A549 (cell line): ENCODE measurements around the gene PSMC5.

ENCODE experiments used
- BHLHE40 ChIP-seq: IDR thresholded peaks from 2 replicates; pipeline ENCODE4 v1.6.1; 2012; ENCODE audit warnings: low read depth, low read length, inconsistent platforms
- CHD2 ChIP-seq: fragments of 150-350 bp; IDR thresholded peaks from 2 replicates; pipeline ENCODE4 v1.6.1; 2014; ENCODE audit warnings: low read length; ENCODE audit not compliant: partially characterized antibody
- CHD4 ChIP-seq: fragments of 200-600 bp; sonication (generic); IDR thresholded peaks from 2 replicates; pipeline ENCODE4 v1.6.1; 2016; ENCODE audit warnings: antibody characterized with exemption, mild to moderate bottlenecking, borderline replicate concordance
- CTCF ChIP-seq: fragments of >200 bp; sonication (Bioruptor Twin); formaldehyde crosslinking; IDR thresholded peaks from 3 replicates; pipeline ENCODE4 v1.5.1; 2016
- ELK1 ChIP-seq: fragments of 150-350 bp; IDR thresholded peaks from 2 replicates; pipeline ENCODE4 v1.6.1; 2014; ENCODE audit warnings: low read depth, mild to moderate bottlenecking, low read length
- FOSL2 ChIP-seq, 2 experiments: fragments of 450-650 bp in 1 of 2; fragments of >200 bp in 1 of 2; sonication (Bioruptor Twin) in 1 of 2; formaldehyde crosslinking; IDR thresholded peaks; 2 replicates each; pipeline versions ENCODE4 v1.5.0 to v1.6.1; 2016 to 2020; ENCODE audit warnings: mild to moderate bottlenecking in 1 of 2, moderate library complexity in 1 of 2
- HMGXB4 ChIP-seq: fragments of 250-450 bp; sonication (Bioruptor Pico); IDR thresholded peaks from 2 replicates; pipeline ENCODE4 v1.5.0; 2021; ENCODE audit warnings: mild to moderate bottlenecking, moderate library complexity, borderline replicate concordance
- KDM1A ChIP-seq: fragments of 200-600 bp; sonication (generic); IDR thresholded peaks from 2 replicates; pipeline ENCODE4 v1.6.1; 2016; ENCODE audit warnings: low read depth, mild to moderate bottlenecking
- PBX3 ChIP-seq: IDR thresholded peaks from 2 replicates; pipeline ENCODE4 v1.6.1; 2012
- POLR2A ChIP-seq: IDR thresholded peaks from 2 replicates; pipeline ENCODE4 v1.6.1; 2012; ENCODE audit warnings: mild to moderate bottlenecking, low read length
- POLR2AphosphoS2 ChIP-seq: conservative IDR thresholded peaks from 2 replicates; pipeline ENCODE4 v1.6.1; 2012; ENCODE audit warnings: low read length, improper control_type of control experiment, inconsistent platforms
- USF2 ChIP-seq: fragments of 450-650 bp; IDR thresholded peaks from 2 replicates; pipeline ENCODE4 v1.6.1; 2014; ENCODE audit warnings: antibody characterized with exemption
- ZFP36 ChIP-seq: fragments of 450-650 bp; IDR thresholded peaks from 2 replicates; pipeline ENCODE4 v1.6.1; 2014; ENCODE audit warnings: borderline replicate concordance; ENCODE audit not compliant: partially characterized antibody
- ZNF302 ChIP-seq: fragments of 250-450 bp; sonication (Bioruptor Pico); IDR thresholded peaks from 2 replicates; pipeline ENCODE4 v1.9.0; 2021; ENCODE audit warnings: inconsistent platforms, mild to moderate bottlenecking, moderate library complexity

- TF ChIP-seq ZNF302 (CRISPR knock-in tag) (no peak), CTCF (no peak), CHD2 (no peak), USF2 (no peak), ELK1 (no peak), POLR2A (no peak), CHD4 (no peak), PBX3 (no peak), BHLHE40 (no peak), FOSL2 (IDR thresholded peaks at IDR 0.05) (no peak), FOSL2 (CRISPR knock-in tag; IDR thresholded peaks at IDR 0.05) (no peak), HMGXB4 (CRISPR knock-in tag) (no peak), ZFP36 (no peak), KDM1A (no peak), POLR2AphosphoS2 (no peak)
Measured at GRCh38 chr17:63792055-63792729, 35.0 kb upstream of the PSMC5 start.
